Coronary artery (tissue), 2 donors: Measurements from ENCODE around the gene KCNMA1.

Source experiments
- DNase-seq: peaks from one replicate; pipeline ENCODE4 v3.0.0-alpha.2; 2017; ENCODE audit warnings: low spot score
- H3K27ac ChIP-seq, 2 donors: fragments of 200-600 bp; sonication (generic); one replicate each; pipeline ENCODE4 v1.5.1; 2016 to 2019
- H3K4me3 ChIP-seq: fragments of 200-600 bp; sonication (generic); 2 replicates; pipeline ENCODE4 v1.5.1; 2016; ENCODE audit warnings: mild to moderate bottlenecking, moderate library complexity
- TF ChIP-seq, protein P1 (sequence below): fragments of 200-600 bp; sonication (generic); IDR thresholded peaks from one replicate; pipeline ENCODE4 v1.5.1; 2019; ENCODE audit warnings: antibody characterized with exemption

Gene KCNMA1

GRCh38 chr10:77457266-77457665 is 180.3 kb downstream of the KCNMA1 start:
- no peak overlapping the region for H3K27ac ChIP-seq
- H3K4me3 ChIP-seq = no peak overlapping the region
- DNase-seq = no peak
- TF ChIP-seq, protein P1, sequence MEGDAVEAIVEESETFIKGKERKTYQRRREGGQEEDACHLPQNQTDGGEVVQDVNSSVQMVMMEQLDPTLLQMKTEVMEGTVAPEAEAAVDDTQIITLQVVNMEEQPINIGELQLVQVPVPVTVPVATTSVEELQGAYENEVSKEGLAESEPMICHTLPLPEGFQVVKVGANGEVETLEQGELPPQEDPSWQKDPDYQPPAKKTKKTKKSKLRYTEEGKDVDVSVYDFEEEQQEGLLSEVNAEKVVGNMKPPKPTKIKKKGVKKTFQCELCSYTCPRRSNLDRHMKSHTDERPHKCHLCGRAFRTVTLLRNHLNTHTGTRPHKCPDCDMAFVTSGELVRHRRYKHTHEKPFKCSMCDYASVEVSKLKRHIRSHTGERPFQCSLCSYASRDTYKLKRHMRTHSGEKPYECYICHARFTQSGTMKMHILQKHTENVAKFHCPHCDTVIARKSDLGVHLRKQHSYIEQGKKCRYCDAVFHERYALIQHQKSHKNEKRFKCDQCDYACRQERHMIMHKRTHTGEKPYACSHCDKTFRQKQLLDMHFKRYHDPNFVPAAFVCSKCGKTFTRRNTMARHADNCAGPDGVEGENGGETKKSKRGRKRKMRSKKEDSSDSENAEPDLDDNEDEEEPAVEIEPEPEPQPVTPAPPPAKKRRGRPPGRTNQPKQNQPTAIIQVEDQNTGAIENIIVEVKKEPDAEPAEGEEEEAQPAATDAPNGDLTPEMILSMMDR = no peak

- Histone ChIP-seq H3K4me3 (no peak overlapping the region), H3K27ac (no peak overlapping the region)
- TF ChIP-seq, protein P1 = no peak
- DNase-seq = no peak
These were observed 181.2 kb downstream of the KCNMA1 start for GRCh38 chr10:77456414-77456813.

- TF ChIP-seq, protein P1 = no peak
- no peak for DNase-seq
These were observed 182.0 kb downstream of the KCNMA1 start for GRCh38 chr10:77455561-77455960.

GRCh38 chr10:77452952-77453564 is 184.6 kb downstream of the KCNMA1 start:
- Histone ChIP-seq H3K27ac (no peak overlapping the region), H3K4me3 (no peak overlapping the region)
- TF ChIP-seq, protein P1 = no peak
- DNase-seq = no peak

More at GRCh38 chr10:77455561-77455960, 182.0 kb downstream of the KCNMA1 start:
- H3K27ac ChIP-seq = no peak overlapping the region
- no peak overlapping the region for H3K4me3 ChIP-seq

GRCh38 chr10:77451886-77452285 is 185.7 kb downstream of the KCNMA1 start:
- TF ChIP-seq, protein P1 = no peak
- no peak for DNase-seq
- no peak overlapping the region for H3K27ac ChIP-seq
- no peak overlapping the region for H3K4me3 ChIP-seq

DNA sequence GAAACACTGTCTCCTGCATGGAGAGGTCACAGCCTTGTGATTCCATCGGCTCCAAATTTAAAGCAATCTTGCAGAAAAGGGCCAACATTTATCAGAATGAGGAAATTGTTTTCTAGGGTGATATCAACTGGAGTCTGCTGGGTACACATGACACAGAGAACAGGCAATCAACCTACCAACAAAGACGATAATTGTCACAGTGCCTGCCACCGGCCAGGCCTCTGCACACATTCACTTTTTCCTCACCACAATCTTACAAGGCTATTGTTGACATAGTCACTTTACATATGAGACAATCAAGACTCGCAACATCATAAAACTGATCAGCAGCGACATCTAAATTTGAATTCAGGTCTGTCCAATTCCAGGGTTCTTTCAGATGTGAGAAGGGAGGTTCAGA is 189.4 kb downstream of the KCNMA1 start:
- Histone ChIP-seq H3K27ac (no peak overlapping the region), H3K4me3 (no peak overlapping the region)
- DNase-seq = no peak
- TF ChIP-seq, protein P1 = no peak

GRCh38 chr10:77446700-77447099 is 190.9 kb downstream of the KCNMA1 start:
- TF ChIP-seq, protein P1 = no peak
- Histone ChIP-seq H3K4me3 (no peak overlapping the region), H3K27ac (no peak overlapping the region)
- DNase-seq = no peak
